CD8-positive, alpha-beta memory T cell (primary cell): Measurements from ENCODE around the gene KIF13A. TPM values are rescaled to one million over a fixed set of nuclear protein-coding genes. Genes with fewer than 3 reads are reported as not detected.

Source experiments
- CTCF ChIA-PET: fragments of 350-600 bp; sonication (Branson Sonifier 250); formaldehyde crosslinking; loops from one replicate; lab custom pipeline; 2021; ENCODE audit warnings: antibody characterized with exemption; lab: Charles Lee
- POLR2A ChIA-PET: fragments of 350-600 bp; sonication (Branson Sonifier 250); formaldehyde crosslinking; loops from one replicate; lab custom pipeline; 2021; ENCODE audit warnings: antibody characterized with exemption; lab: Charles Lee
- DNase-seq, 5 donors: peaks; one replicate each; pipeline versions ENCODE4 v3.0.0 to v3.0.0-alpha.2; 2020 to 2022; ENCODE audit warnings: mixed read lengths in 1 of 5
- H3K27ac ChIP-seq: one replicate; pipeline ENCODE4 v1.7.0; 2013; ENCODE audit warnings: low read depth, mild to moderate bottlenecking, low read length, moderate library complexity
- H3K27me3 ChIP-seq: 2 replicates; pipeline ENCODE4 v1.7.0; 2013; ENCODE audit warnings: low read length, mild to moderate bottlenecking; ENCODE audit not compliant: insufficient read depth, poor library complexity, severe bottlenecking
- H3K36me3 ChIP-seq: 2 replicates; pipeline ENCODE4 v1.7.0; 2013; ENCODE audit warnings: mild to moderate bottlenecking, low read length, moderate library complexity; ENCODE audit not compliant: insufficient read depth
- H3K4me1 ChIP-seq: 2 replicates; pipeline ENCODE4 v1.7.0; 2013; ENCODE audit warnings: mild to moderate bottlenecking, low read length, moderate library complexity; ENCODE audit not compliant: insufficient read depth
- H3K4me3 ChIP-seq: 2 replicates; pipeline ENCODE4 v1.7.0; 2013; ENCODE audit warnings: mild to moderate bottlenecking, low read length
- H3K9me3 ChIP-seq: 2 replicates; pipeline ENCODE4 v1.7.0; 2013; ENCODE audit warnings: mild to moderate bottlenecking, low read length
- H3K27ac Mint-ChIP-seq, 8 donors: one replicate each; pipeline ENCODE4 v1.8.0; 2020 to 2021; ENCODE audit warnings: mixed read lengths in 8 of 8, mild to moderate bottlenecking in 6 of 8, inconsistent platforms in 3 of 8, moderate library complexity in 3 of 8
- H3K27me3 Mint-ChIP-seq, 2 donors: one replicate each; pipeline ENCODE4 v1.8.0; 2020 to 2021; ENCODE audit warnings: mixed read lengths in 2 of 2, mild to moderate bottlenecking in 1 of 2, moderate library complexity in 1 of 2
- H3K36me3 Mint-ChIP-seq, 3 donors: one replicate each; pipeline ENCODE4 v1.8.0; 2020 to 2021; ENCODE audit warnings: mixed read lengths in 3 of 3, inconsistent platforms in 1 of 3, mild to moderate bottlenecking in 1 of 3
- H3K4me1 Mint-ChIP-seq, 3 donors: one replicate each; pipeline ENCODE4 v1.8.0; 2020 to 2021; ENCODE audit warnings: mixed read lengths in 3 of 3, inconsistent platforms in 1 of 3, mild to moderate bottlenecking in 1 of 3
- H3K4me3 Mint-ChIP-seq, 7 donors: one replicate each; pipeline ENCODE4 v1.8.0; 2020 to 2021; ENCODE audit warnings: mixed read lengths in 7 of 7, mild to moderate bottlenecking in 6 of 7, moderate library complexity in 4 of 7, inconsistent platforms in 2 of 7
- H3K9me3 Mint-ChIP-seq, 5 donors: one replicate each; pipeline ENCODE4 v1.8.0; 2020 to 2022; ENCODE audit warnings: mixed read lengths in 5 of 5, mild to moderate bottlenecking in 3 of 5, moderate library complexity in 2 of 5, inconsistent platforms in 1 of 5
- polyA plus RNA-seq: library from polyadenylated mRNA; unstranded; fragments of 300-500 nt; fragmentation: Illumina TruSeq; gene quantifications from one replicate; pipeline ENCODE4 v1.2.3, GENCODE V29; 2021
- total RNA-seq, 2 experiments: library from RNA; stranded (reverse); gene quantifications; one replicate each; pipeline ENCODE4 v1.2.3, GENCODE V29; 2021

Gene KIF13A
- total RNA-seq = under 1 TPM; 0.18 to 0.60 TPM
- polyA plus RNA-seq = 0.12 TPM

DNA sequence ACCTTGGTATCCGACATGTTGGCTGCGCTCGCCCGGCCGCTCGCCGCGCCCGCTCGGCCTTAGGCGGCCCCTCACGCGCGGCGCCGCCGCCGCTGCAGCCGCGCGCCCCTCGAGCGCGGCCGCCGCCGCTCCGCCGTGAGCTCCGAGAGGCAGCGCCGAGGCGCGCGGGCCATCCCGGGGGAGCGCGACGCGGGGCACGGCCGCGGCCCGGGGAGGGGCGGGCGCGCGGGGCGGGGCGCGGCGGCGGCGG lies at the start of gene KIF13A:
TSS of gene KIF13A (minus strand) at position 189 of the 250 bp plus-strand sequence. CDS start at position 17, 172 bp downstream.
- H3K36me3 Mint-ChIP-seq = no peaks in the 10 kb centered on the region
- peak within 1 kb of the TSS in 3 of 8 donors; percentile 52 to 74 (median 70) for H3K27ac Mint-ChIP-seq

DNA sequence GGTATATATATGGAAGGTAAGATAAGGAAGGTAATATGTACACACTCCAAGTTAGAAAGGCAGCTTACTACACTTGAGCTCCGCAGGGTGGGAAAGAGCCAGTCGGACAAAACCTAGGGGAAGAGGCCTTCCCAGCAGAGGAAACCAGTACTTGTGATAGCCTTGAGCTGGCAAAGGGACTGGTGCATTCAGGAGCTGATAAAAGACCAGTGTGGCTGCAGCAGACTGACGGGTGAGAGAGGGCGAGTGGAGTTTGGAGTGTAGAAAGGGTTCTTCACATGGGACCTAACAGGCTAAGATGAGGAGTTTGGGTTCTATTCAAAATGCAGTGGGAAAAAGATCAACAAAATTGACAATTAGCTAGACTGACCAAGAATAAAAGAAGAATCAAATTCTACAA lies 49.3 kb upstream of the KIF13A start:
- Mint-ChIP-seq H3K4me3 (no peak overlapping the region), H3K36me3 (no peaks in the 10 kb centered on the region), H3K27ac (no peak overlapping the region), H3K9me3 (no peaks in the 10 kb centered on the region), H3K27me3 (peaks cover 0 to 3% of the 10 kb centered on the region in 2 donors), H3K4me1 (no peaks in the 10 kb centered on the region)
- Histone ChIP-seq H3K27ac (no peak overlapping the region), H3K4me1 (no peaks in the 10 kb centered on the region), H3K36me3 (no peaks in the 10 kb centered on the region), H3K27me3 (no peaks in the 10 kb centered on the region), H3K4me3 (no peak overlapping the region), H3K9me3 (no peaks in the 10 kb centered on the region)
- ChIA-PET POLR2A (no interaction called here), CTCF (no interaction called here)
- DNase-seq = no peak

More for the DNA sequence above, at the start of gene KIF13A:
- ChIA-PET POLR2A (interaction anchor here (0.6 kb wide), 2 partner anchors 355 to 387 kb away, joined by 3 to 6 read pairs; partner anchors contain the start of gene FAM8A1), CTCF (no interaction called here)
- H3K4me1 Mint-ChIP-seq = peaks cover 7 to 31% (median 23%) of the 10 kb centered on the region in 3 donors
- Histone ChIP-seq H3K9me3 (no peaks in the 10 kb centered on the region), H3K27me3 (peaks cover 25% of the 10 kb centered on the region), H3K4me3 (peak within 1 kb of the TSS; percentile 54), H3K27ac (peak within 1 kb of the TSS; percentile 61), H3K4me1 (peaks cover 9% of the 10 kb centered on the region), H3K36me3 (no peaks in the 10 kb centered on the region)
- no peak for DNase-seq
- H3K9me3 Mint-ChIP-seq = peaks cover 0 to 2% (median 0%) of the 10 kb centered on the region in 5 donors
- peaks cover 38 to 55% of the 10 kb centered on the region in 2 donors for H3K27me3 Mint-ChIP-seq
- H3K4me3 Mint-ChIP-seq = peak within 1 kb of the TSS; percentile 88 to 96 (median 92)

DNA sequence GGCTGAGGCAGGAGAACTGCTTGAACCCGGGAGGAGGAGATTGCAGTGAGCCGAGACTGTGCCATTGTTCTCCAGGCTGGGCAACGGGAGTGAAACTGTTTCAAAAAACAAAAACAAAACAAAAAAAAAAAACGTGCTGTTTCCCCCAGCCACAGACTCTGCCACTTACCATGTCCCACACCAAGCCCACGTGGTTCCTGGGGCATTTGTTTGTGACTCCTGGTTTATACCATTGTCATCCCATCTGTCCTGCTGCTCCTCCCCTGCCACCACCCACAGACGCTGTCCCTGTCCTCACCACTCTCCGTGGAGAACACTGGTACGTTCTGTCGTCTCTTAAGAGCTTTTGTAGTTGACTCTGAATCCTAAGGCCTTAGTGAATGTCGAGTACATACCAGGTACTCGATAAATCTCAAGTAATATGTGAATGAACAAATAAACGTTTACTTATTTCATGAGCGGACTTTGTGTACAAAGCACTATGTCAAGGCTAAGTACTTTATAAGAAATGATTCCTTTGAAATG lies 48.0 kb upstream of the KIF13A start:
- Mint-ChIP-seq H3K4me1 (no peaks in the 10 kb centered on the region), H3K36me3 (no peaks in the 10 kb centered on the region), H3K27me3 (peaks cover 1 to 9% of the 10 kb centered on the region in 2 donors), H3K27ac (no peak overlapping the region), H3K9me3 (no peaks in the 10 kb centered on the region), H3K4me3 (no peak overlapping the region)
- no peaks in the 10 kb centered on the region for H3K36me3 ChIP-seq
- CTCF ChIA-PET = no interaction called here
- no peaks in the 10 kb centered on the region for H3K4me1 ChIP-seq
- no peaks in the 10 kb centered on the region for H3K27me3 ChIP-seq
- H3K9me3 ChIP-seq = no peaks in the 10 kb centered on the region
- POLR2A ChIA-PET = no interaction called here
- H3K4me3 ChIP-seq = no peak overlapping the region
- no peak overlapping the region for H3K27ac ChIP-seq
- DNase-seq = no peak

DNA sequence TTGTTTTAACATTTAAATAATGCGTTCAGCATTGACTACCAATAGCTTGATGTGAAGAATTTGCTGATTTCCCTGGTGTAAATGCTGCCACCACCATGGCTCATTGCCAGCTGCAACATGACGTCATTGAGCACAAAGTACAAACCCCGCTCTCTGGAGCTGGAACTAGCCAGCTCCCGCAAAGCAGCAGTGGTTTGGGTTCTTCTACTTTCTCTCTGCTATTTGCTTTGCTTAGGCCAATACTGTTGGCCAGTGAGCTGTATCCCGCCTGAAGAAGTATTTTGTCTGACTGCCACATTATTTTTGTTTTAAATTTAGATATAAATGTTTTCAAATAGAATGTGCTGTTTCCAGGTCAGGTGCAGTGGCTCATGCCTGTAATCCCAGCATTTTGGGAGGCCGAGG lies 47.4 kb upstream of the KIF13A start:
- ChIA-PET POLR2A (no interaction called here), CTCF (no interaction called here)
- H3K27ac Mint-ChIP-seq = no peak overlapping the region
- H3K36me3 ChIP-seq = no peaks in the 10 kb centered on the region
- DNase-seq = no peak
- H3K9me3 ChIP-seq = no peaks in the 10 kb centered on the region
- no peaks in the 10 kb centered on the region for H3K4me1 Mint-ChIP-seq
- no peaks in the 10 kb centered on the region for H3K36me3 Mint-ChIP-seq
- H3K4me3 ChIP-seq = no peak overlapping the region
- no peaks in the 10 kb centered on the region for H3K27me3 ChIP-seq
- H3K4me3 Mint-ChIP-seq = no peak overlapping the region
- no peaks in the 10 kb centered on the region for H3K4me1 ChIP-seq
- no peak overlapping the region for H3K27ac ChIP-seq
- no peaks in the 10 kb centered on the region for H3K9me3 Mint-ChIP-seq
- peaks cover 1 to 12% of the 10 kb centered on the region in 2 donors for H3K27me3 Mint-ChIP-seq

DNA sequence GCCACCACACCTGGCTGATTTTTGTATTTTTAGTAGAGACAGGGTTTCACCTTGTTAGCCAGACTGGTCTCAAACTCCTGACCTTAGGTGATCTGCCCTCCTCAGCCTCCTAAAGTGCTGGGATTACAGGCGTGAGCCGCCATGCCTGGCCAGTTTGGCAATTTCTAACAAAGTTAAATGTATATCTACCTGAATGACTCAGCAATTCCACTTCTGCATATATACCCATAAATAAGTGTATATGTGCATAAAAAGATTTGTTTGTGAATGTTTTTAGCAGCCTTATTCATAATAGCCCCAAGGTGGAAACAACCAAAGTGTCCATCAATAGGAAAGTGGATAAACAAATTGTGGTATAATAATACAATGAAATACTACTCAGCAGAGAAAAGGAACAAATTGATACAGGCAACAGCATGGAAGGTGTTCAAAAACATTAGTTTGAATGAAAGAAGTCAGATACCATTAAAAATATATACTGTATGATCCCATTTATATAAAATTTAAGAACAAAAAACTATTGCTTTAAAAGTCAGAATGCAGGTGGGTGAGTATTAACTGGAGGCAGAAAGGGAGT lies 44.3 kb upstream of the KIF13A start:
- no peaks in the 10 kb centered on the region for H3K9me3 Mint-ChIP-seq
- H3K27me3 Mint-ChIP-seq = peaks cover 1 to 20% of the 10 kb centered on the region in 2 donors
- ChIA-PET CTCF (interaction anchor here (0.7 kb wide), 1 partner anchor 409 kb away, joined by 3 read pairs; no protein-coding TSS in a partner anchor), POLR2A (no interaction called here)
- no peak overlapping the region for H3K4me3 Mint-ChIP-seq
- no peak overlapping the region for H3K27ac Mint-ChIP-seq
- H3K36me3 Mint-ChIP-seq = no peaks in the 10 kb centered on the region
- Histone ChIP-seq H3K36me3 (no peaks in the 10 kb centered on the region), H3K27me3 (no peaks in the 10 kb centered on the region), H3K27ac (no peak overlapping the region), H3K4me1 (no peaks in the 10 kb centered on the region), H3K4me3 (no peak overlapping the region), H3K9me3 (no peaks in the 10 kb centered on the region)
- H3K4me1 Mint-ChIP-seq = no peaks in the 10 kb centered on the region
- DNase-seq = no peak

DNA sequence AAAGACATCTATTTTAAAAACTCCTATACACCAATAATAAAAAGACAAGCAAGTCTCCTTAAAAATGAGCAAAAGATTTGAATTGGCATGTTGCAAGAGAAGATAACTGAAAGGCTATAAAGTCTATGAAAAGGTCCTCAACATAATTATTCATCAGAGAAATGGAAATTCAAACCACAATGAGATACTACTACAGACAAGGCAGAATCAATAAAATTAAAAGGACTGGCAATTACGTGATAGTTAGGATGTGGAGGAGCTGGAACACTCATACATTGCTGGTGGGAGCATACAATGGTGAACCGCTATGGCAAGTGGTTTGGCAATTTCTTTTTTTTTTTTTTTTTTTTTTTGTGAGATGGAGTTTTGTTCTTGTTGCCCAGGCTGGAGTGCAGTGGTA lies 43.8 kb upstream of the KIF13A start:
- no peaks in the 10 kb centered on the region for H3K9me3 Mint-ChIP-seq
- CTCF ChIA-PET = interaction anchor here (0.7 kb wide), 1 partner anchor 410 kb away, joined by 3 read pairs; no protein-coding TSS in a partner anchor
- H3K27me3 Mint-ChIP-seq = peaks cover 1 to 21% of the 10 kb centered on the region in 2 donors
- H3K4me1 Mint-ChIP-seq = no peaks in the 10 kb centered on the region
- no peaks in the 10 kb centered on the region for H3K36me3 ChIP-seq
- no peaks in the 10 kb centered on the region for H3K4me1 ChIP-seq
- H3K4me3 Mint-ChIP-seq = no peak overlapping the region
- no peak overlapping the region for H3K27ac ChIP-seq
- no peak for DNase-seq
- H3K36me3 Mint-ChIP-seq = no peaks in the 10 kb centered on the region
- POLR2A ChIA-PET = no interaction called here
- H3K4me3 ChIP-seq = no peak overlapping the region
- H3K27me3 ChIP-seq = no peaks in the 10 kb centered on the region
- no peaks in the 10 kb centered on the region for H3K9me3 ChIP-seq
- no peak overlapping the region for H3K27ac Mint-ChIP-seq

DNA sequence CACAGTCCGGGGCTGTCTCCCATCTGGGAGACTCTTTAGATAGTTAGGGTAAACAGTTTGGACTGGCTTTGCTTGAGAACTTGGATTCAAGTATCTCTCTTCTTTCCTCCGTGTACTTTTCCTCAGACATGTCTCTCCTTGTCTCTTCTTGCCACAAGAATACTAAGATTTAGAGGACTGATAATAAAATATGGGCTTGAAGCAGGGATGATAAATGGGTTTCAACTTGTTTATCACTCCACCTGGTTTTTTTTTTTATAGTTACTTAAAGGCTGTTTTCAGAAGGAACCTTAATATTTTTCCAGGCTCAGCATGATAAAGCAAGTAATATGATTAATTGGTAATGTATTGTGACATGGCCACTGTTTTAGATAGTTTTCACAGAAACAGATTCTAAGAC lies 40.9 kb upstream of the KIF13A start:
- Histone ChIP-seq H3K27ac (no peak overlapping the region), H3K9me3 (no peaks in the 10 kb centered on the region), H3K4me3 (no peak overlapping the region), H3K36me3 (no peaks in the 10 kb centered on the region), H3K4me1 (no peaks in the 10 kb centered on the region), H3K27me3 (no peaks in the 10 kb centered on the region)
- H3K4me1 Mint-ChIP-seq = no peaks in the 10 kb centered on the region
- no peaks in the 10 kb centered on the region for H3K36me3 Mint-ChIP-seq
- peaks cover 1 to 25% of the 10 kb centered on the region in 2 donors for H3K27me3 Mint-ChIP-seq
- no peak overlapping the region for H3K27ac Mint-ChIP-seq
- no peaks in the 10 kb centered on the region for H3K9me3 Mint-ChIP-seq
- ChIA-PET CTCF (no interaction called here), POLR2A (no interaction called here)
- no peak for DNase-seq
- no peak overlapping the region for H3K4me3 Mint-ChIP-seq

DNA sequence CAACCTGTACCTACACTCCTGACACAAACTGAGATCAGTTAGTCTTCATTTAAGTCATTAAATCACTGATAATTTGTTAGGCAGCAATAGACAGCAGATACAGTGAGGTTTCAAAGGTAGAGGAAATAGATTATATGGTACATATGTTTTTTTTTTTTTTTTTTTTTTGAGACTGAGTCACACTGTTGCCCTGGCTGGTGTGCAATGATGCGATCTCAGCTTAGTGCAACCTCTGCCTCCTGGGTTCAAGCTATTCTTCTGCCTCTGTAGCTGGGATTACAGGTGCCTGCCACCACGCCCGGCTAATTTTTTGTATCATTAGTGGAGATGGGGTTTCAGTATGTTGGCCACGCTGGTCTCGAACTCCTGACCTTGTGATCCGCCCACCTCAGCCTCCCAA lies 38.2 kb upstream of the KIF13A start:
- H3K4me3 ChIP-seq = no peak overlapping the region
- H3K9me3 ChIP-seq = no peaks in the 10 kb centered on the region
- ChIA-PET CTCF (no interaction called here), POLR2A (no interaction called here)
- H3K36me3 ChIP-seq = no peaks in the 10 kb centered on the region
- no peaks in the 10 kb centered on the region for H3K4me1 ChIP-seq
- DNase-seq = no peak
- H3K27ac ChIP-seq = no peak overlapping the region
- Mint-ChIP-seq H3K4me1 (no peaks in the 10 kb centered on the region), H3K36me3 (no peaks in the 10 kb centered on the region), H3K4me3 (no peak overlapping the region), H3K27ac (peak overlapping the region in 1 of 8 donors; percentile 64), H3K27me3 (peaks cover 0 to 16% of the 10 kb centered on the region in 2 donors), H3K9me3 (no peaks in the 10 kb centered on the region)
- H3K27me3 ChIP-seq = no peaks in the 10 kb centered on the region
